ENCODE measurements around the gene MRPL16.
A peak's percentile ranks its signal among the peaks of the same experiment; 100 is the strongest.
"Not testable (repeated sequence)": the region's sequence is repeated elsewhere in the genome, so short reads cannot be mapped to it uniquely, and the experiment has no call there.

Gene MRPL16

GRCh38 chr11:59810189-59810910, at the start of gene MRPL16:
Gene MRPL16, minus strand, starts transcription at chr11:59810778. Its CDS starts 120 bp downstream, at chr11:59810658.
- peak; percentile 79 for DNase-seq (ENCODE audit: low read depth)

GRCh38 chr11:59859673-59860072, 49.1 kb upstream of the MRPL16 start:
- DNase-seq (ENCODE audit: low read depth), result no peak

GRCh38 chr11:59857439-59858434, 47.2 kb upstream of the MRPL16 start:
- peak; percentile 1 for DNase-seq (ENCODE audit: low read depth)

GRCh38 chr11:59854871-59855270, 44.3 kb upstream of the MRPL16 start:
- DNase-seq (ENCODE audit: low read depth), result no peak

- DNase-seq (ENCODE audit: low read depth), result not testable (repeated sequence)
Observed at GRCh38 chr11:59851416-59851815, 40.8 kb upstream of the MRPL16 start.

GRCh38 chr11:59849551-59849950, 39.0 kb upstream of the MRPL16 start:
- not testable (repeated sequence) for DNase-seq (ENCODE audit: low read depth)

- no peak for DNase-seq (ENCODE audit: low read depth)
Observed at GRCh38 chr11:59849129-59849528, 38.6 kb upstream of the MRPL16 start.

- not testable (repeated sequence) for DNase-seq (ENCODE audit: low read depth)
Observed at GRCh38 chr11:59848439-59848838, 37.9 kb upstream of the MRPL16 start.

GRCh38 chr11:59847626-59848025, 37.0 kb upstream of the MRPL16 start:
- no peak for DNase-seq (ENCODE audit: low read depth)

- no peak for DNase-seq (ENCODE audit: low read depth)
Observed at GRCh38 chr11:59846556-59846955, 36.0 kb upstream of the MRPL16 start.

GRCh38 chr11:59845399-59845798, 34.8 kb upstream of the MRPL16 start, which contains the start of gene CBLIF:
Gene CBLIF, minus strand, starts transcription at chr11:59845499. Its CDS starts 46 bp downstream, at chr11:59845453.
- DNase-seq (ENCODE audit: low read depth), result no peak

- no peak for DNase-seq (ENCODE audit: low read depth)
Observed at GRCh38 chr11:59842316-59842715, 31.7 kb upstream of the MRPL16 start.

GRCh38 chr11:59841514-59841913, 30.9 kb upstream of the MRPL16 start:
- DNase-seq (ENCODE audit: low read depth), result no peak

GRCh38 chr11:59839615-59840014, 29.0 kb upstream of the MRPL16 start:
- DNase-seq (ENCODE audit: low read depth), result no peak

GRCh38 chr11:59833602-59834001, 23.0 kb upstream of the MRPL16 start:
- DNase-seq (ENCODE audit: low read depth), result no peak

GRCh38 chr11:59829358-59829757, 18.8 kb upstream of the MRPL16 start:
- DNase-seq (ENCODE audit: low read depth), result no peak

- DNase-seq (ENCODE audit: low read depth), result no peak
Observed at GRCh38 chr11:59822989-59823566, 12.5 kb upstream of the MRPL16 start.

GRCh38 chr11:59818572-59818971, 8.0 kb upstream of the MRPL16 start:
- DNase-seq (ENCODE audit: low read depth), result no peak

- DNase-seq (ENCODE audit: low read depth), result not testable (repeated sequence)
Observed at GRCh38 chr11:59816434-59816833, 5.9 kb upstream of the MRPL16 start.

- DNase-seq (ENCODE audit: low read depth), result no peak
Observed at GRCh38 chr11:59815754-59816153, 5.2 kb upstream of the MRPL16 start.

GRCh38 chr11:59814021-59814420, 3.4 kb upstream of the MRPL16 start:
- no peak for DNase-seq (ENCODE audit: low read depth)

GRCh38 chr11:59813364-59813763, 2.8 kb upstream of the MRPL16 start:
- DNase-seq (ENCODE audit: low read depth), result no peak
